ENCODE results near the gene TRHDE.

Gene TRHDE

DNA sequence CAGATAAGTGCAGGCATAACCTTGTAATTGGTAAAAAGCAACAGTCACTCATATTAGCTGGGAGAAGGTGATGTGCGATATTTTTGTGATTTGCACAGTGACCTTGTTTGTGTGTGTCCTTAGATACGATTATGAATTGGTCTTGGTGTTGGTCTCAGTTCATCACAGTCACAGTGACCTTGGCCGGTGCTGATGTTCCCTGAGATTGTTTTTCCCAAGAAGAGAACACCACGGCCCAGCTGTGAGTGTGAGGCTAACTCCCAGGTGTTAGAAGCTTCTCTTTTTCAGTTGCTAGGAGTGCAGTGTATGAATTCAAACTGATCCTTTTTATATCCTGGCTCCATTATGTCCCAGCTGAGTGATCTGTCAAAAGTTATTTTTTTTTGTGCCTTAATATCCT, 46.2 kb downstream of the TRHDE start:
- no peak for DNase-seq (ENCODE audit: low read depth in 3 of 3, low spot score in 1 of 3)

DNA sequence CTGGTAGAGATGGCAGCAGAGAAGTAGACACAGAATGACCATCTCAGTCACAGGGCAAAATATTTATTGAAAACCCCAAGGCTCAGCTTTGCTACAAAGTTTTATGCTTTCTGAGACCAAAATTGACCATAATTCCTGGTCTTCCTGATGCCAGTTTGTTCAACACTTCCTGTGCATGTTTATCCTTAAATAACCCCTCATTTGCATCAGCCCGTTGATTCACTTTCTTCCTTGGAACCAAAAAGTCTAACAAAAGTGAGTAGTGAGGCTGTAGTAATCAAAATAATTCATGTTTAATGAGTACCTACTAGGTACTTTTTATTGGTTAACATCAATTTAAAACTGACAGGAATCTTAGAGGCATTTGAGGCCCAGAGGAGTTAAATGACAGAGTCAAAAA, 51.7 kb downstream of the TRHDE start:
- DNase-seq (ENCODE audit: low read depth in 3 of 3, low spot score in 1 of 3): no peak

GRCh38 chr12:72330301-72330700, 58.1 kb downstream of the TRHDE start:
- no peak for DNase-seq (ENCODE audit: low read depth in 3 of 3, low spot score in 1 of 3)

GRCh38 chr12:72330784-72331183, 58.6 kb downstream of the TRHDE start:
- no peak for DNase-seq (ENCODE audit: low read depth in 3 of 3, low spot score in 1 of 3)

DNA sequence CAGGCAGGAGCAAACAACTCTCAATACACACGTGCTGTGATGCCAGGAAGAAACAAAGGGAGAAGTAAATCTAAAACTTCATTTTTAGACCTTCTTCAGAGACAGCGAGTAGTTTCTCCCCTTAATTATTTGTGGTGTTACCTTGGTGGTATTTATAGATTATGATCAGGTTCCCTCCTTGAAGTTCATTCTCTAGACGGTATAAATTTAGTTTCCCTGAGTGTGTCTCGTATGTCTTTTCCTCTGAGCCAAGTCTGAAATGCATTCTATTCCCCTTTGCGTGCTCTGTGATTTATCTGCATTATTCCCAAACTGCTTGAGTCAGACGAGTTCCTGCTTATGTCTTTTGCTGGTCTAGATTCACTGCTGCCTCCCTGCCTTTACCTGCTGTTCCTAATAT, 65.2 kb downstream of the TRHDE start:
- DNase-seq (ENCODE audit: low read depth in 3 of 3, low spot score in 1 of 3): no peak

DNA sequence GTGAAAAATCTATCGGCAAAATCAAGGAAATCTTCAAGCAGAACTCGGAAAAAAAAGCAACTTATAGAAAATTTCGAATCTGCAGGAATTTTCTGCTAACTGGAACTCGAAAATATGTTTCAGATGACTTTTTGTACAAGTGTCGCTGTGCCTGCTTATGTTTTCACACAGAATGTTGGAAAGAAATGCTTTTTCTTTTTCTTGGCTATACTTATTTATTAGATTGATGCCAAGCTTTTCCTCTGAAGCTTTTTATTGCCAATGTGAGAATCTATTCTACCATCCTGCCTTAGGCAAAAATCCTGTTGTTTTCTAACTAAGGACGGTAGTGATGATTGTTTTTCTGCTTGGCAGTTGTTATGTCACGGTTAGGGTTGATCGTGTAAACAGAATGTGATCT, 65.8 kb downstream of the TRHDE start:
- no peak for DNase-seq (ENCODE audit: low read depth in 3 of 3, low spot score in 1 of 3)

GRCh38 chr12:72338437-72338836, 66.3 kb downstream of the TRHDE start:
- no peak for DNase-seq (ENCODE audit: low read depth in 3 of 3, low spot score in 1 of 3)

DNA sequence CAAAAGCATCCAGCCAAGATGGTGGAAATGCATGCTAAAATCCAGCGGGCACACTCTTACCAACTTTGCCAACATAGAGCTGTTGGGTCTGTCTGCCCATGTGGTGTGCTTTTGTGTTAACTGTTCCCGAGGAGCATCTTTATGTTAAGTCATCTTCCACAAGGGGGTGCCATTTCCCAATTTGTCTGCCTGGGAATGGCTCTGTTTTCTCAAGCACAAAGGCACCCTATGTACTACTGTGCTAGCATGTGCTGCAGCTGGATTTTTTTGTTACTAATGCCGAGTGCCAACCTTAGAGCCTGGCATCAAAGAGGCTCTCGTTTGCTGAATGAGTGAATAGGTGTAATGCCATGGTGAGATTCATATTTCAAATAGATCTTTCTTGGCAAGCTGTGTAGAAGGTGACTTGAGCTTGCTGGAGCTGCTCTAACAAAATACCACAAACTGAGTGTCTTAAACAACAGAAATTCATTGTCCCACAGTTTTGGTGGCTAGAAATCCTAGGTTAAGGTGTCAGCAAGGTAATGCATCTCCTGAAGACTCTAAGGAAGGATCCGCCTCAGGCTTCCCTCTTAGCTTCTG, 74.3 kb downstream of the TRHDE start:
- no peak for DNase-seq (ENCODE audit: low read depth in 3 of 3, low spot score in 1 of 3)

DNA sequence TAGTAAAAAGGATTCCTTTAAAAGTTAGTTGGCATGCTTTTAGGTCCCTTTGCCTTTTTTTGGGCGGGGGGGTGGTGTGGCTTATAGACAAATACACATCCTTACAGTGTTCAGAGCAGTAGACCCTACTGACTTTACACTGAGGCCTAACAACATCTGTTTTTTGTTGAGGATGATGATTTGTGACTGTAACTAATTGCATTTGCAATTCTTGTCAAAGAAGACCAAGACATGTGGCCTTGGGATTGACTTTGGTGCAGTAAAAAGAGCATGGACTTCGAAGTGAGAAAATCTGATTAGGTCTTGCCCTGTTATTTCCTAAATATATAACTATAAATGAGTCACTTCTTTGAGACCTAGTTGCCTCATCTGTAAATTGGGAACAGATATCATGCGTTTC, 77.3 kb downstream of the TRHDE start:
- DNase-seq (ENCODE audit: low read depth in 3 of 3, low spot score in 1 of 3): no peak

DNA sequence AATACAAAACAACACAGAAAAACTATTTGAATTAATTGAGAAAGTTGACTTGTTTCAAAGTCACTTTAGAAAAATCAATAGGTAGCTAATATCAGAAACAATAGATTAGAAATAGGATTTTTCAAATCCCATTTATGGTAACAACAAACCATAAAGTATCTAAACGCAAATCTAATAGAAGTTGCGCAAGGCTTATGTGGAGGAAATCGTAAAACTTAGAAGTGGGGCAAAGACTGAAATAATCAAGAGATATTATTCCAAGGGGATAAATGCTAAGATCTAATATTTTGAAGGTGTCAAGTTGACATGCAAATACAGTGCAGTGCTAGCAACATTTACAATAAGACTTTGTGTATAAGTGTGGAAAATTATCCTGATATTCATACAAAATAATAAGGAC, 87.2 kb downstream of the TRHDE start:
- no peak for DNase-seq (ENCODE audit: low read depth in 3 of 3, low spot score in 1 of 3)

DNA sequence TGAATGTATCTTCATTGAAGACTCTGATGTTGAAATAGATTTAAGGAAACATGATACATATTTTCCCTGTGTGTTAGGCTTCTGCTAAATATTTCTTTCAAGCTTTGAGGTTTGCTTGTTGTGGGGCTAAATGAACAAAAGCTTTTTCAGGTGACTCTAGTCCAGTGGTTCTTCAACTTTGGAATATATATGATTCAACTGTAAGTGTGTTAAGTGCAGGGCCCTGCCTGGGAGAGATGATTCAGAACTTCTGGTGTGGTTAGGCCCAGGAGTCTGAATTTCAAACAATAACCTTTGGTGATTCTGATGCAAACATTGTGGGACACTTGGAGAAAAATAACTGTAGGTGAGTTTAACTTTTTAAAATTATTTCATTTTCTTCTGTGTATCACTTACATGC, 93.0 kb downstream of the TRHDE start:
- DNase-seq (ENCODE audit: low read depth in 3 of 3, low spot score in 1 of 3): no peak

GRCh38 chr12:72366255-72366654, 94.1 kb downstream of the TRHDE start:
- no peak for DNase-seq (ENCODE audit: low read depth in 3 of 3, low spot score in 1 of 3)

DNA sequence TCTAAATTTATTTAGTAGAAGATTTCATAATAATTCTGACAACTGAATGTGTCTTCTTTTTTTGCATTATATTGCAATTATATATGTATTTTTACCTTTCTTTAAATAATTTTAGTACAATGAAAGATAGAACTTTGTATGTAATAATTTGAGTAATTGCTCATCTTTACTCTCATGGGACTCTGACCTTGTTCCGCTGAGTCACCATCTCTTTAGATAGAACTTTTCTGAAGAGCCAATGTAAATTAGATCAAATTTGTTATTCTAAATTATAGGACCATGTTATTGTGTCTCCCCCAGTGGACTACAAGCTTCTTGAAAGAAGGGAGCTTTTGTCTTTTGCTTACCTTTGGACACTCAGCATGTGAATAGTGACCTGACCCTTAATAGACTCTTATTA, 96.1 kb downstream of the TRHDE start:
- DNase-seq (ENCODE audit: low read depth in 3 of 3, low spot score in 1 of 3): no peak

GRCh38 chr12:72368719-72369422, 96.7 kb downstream of the TRHDE start:
- DNase-seq (ENCODE audit: low read depth in 3 of 3, low spot score in 1 of 3): no peak

DNA sequence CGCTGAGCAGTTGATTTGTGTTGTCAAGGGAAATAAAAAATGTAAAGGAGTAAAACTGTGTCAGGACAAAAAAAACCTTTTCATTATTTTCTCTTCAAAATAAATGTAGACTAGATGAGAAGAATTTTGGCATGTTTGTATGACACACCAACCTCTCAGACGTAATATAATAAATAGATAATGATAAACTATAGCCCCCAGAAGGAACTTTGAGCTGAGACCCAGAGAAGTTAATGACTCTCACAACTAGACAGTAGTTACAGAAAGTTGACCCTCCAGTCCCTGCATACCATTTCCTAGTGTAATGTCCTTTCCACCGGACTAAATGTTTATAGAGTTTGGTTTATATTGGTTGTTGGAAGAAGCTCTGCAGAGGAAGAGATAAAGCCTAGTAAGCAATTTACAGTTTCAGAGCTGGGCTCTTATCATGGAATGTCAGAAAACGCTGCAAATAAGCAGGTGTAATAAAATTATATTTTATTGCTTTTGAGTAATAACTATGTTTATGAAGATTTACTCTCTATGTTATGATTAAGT, 97.3 kb downstream of the TRHDE start:
- DNase-seq (ENCODE audit: low read depth in 3 of 3, low spot score in 1 of 3): no peak

DNA sequence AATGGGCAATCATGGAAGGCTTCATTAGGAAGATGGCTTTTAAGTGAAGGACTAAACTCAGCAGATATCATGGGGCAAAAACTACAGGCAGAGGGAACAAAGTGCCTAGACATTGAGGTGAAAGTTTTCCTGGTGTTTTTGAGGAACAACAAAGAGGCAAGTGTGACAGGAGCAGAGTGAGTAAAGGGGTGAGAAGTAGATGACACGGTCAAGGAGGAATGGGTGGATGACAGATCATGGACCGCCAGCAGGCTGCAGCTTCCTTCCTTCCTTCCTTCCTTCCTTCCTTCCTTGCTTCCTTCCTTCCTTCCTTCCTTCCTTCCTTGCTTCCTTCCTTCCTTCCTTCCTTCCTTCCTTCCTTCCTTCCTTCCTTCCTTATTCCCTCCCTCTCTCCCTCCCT, 108.3 kb downstream of the TRHDE start:
- DNase-seq (ENCODE audit: low read depth in 3 of 3, low spot score in 1 of 3): no peak

GRCh38 chr12:72388322-72388721, 116.2 kb downstream of the TRHDE start:
- no peak for DNase-seq (ENCODE audit: low read depth in 3 of 3, low spot score in 1 of 3)

- DNase-seq (ENCODE audit: low read depth in 3 of 3, low spot score in 1 of 3): no peak
Observed at GRCh38 chr12:72390146-72390545, 118.0 kb downstream of the TRHDE start.

GRCh38 chr12:72406111-72406510, 133.9 kb downstream of the TRHDE start:
- DNase-seq (ENCODE audit: low read depth in 3 of 3, low spot score in 1 of 3): no peak

- no peak for DNase-seq (ENCODE audit: low read depth in 3 of 3, low spot score in 1 of 3)
Observed at GRCh38 chr12:72432037-72432604, 160.0 kb downstream of the TRHDE start.

GRCh38 chr12:72433298-72433697, 161.1 kb downstream of the TRHDE start:
- DNase-seq (ENCODE audit: low read depth in 3 of 3, low spot score in 1 of 3): no peak

DNA sequence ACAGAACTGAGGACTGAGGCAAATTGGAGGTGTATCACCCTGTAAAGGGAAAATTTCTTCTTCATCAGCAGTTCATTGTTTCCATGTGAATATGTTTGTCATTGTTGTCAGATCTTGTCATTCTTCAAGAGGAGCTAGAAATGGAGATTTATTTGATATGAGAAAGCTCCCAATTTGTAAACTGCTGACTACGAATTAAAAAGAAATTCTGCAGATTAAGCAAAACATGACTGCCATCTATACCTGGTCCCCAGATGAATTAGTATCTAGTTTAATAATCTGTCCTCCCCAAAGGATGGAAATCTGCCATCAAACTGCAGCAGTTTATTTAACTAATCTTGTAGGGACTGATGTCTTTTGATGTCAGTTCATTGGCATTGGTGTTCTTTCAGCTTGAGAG, 162.8 kb downstream of the TRHDE start:
- DNase-seq (ENCODE audit: low read depth in 3 of 3, low spot score in 1 of 3): no peak

- DNase-seq (ENCODE audit: low read depth in 3 of 3, low spot score in 1 of 3): no peak
Observed at GRCh38 chr12:72442217-72442616, 170.0 kb downstream of the TRHDE start.
